Small intestine (tissue), 7 donors: ENCODE data around the gene CIAO1. TPM values are rescaled to one million over a fixed set of nuclear protein-coding genes. Genes with fewer than 3 reads are reported as not detected.
"Not testable (repeated sequence)": the region's sequence is repeated elsewhere in the genome, so short reads cannot be mapped to it uniquely, and the experiment has no call there.

ENCODE experiments used
- DNase-seq, 2 donors: peaks; one replicate each; pipeline versions ENCODE4 v3.0.0 to v3.0.0-alpha.2; 2013
- FAIRE-seq: peaks from 2 replicates; lab custom pipeline; 2012; peaks lifted over from hg19 to GRCh38; lab: Jason Lieb, UNC
- H3K27ac ChIP-seq, 3 donors: one replicate each; pipeline ENCODE4 v1.5.1; 2013; ENCODE audit warnings: low read length in 2 of 3, mild to moderate bottlenecking in 2 of 3, control low read depth in 1 of 3, inconsistent platforms in 1 of 3, low read depth in 1 of 3, moderate library complexity in 1 of 3
- H3K27me3 ChIP-seq, 3 donors: one replicate each; pipeline ENCODE4 v1.6.1; 2013; ENCODE audit warnings: low read length in 3 of 3, inconsistent platforms in 1 of 3; ENCODE audit not compliant: control insufficient read depth in 3 of 3, insufficient read depth in 3 of 3
- H3K36me3 ChIP-seq, 3 donors: one replicate each; pipeline ENCODE4 v1.6.1; 2013; ENCODE audit warnings: low read length in 3 of 3, inconsistent platforms in 1 of 3, low read depth in 1 of 3, mild to moderate bottlenecking in 1 of 3, moderate library complexity in 1 of 3; ENCODE audit not compliant: control insufficient read depth in 3 of 3, insufficient read depth in 2 of 3
- H3K4me1 ChIP-seq, 3 donors: one replicate each; pipeline ENCODE4 v1.6.1; 2013; ENCODE audit warnings: low read length in 2 of 3, inconsistent platforms in 1 of 3, low read depth in 1 of 3, mild to moderate bottlenecking in 1 of 3, moderate library complexity in 1 of 3; ENCODE audit not compliant: control insufficient read depth in 3 of 3, insufficient read depth in 2 of 3
- H3K4me3 ChIP-seq, 3 donors: one replicate each; pipeline ENCODE4 v1.5.1; 2013; ENCODE audit warnings: low read length in 3 of 3, control low read depth in 1 of 3, inconsistent platforms in 1 of 3, low read depth in 1 of 3, mild to moderate bottlenecking in 1 of 3, moderate library complexity in 1 of 3
- H3K9me3 ChIP-seq, 2 donors: one replicate each; pipeline ENCODE4 v1.6.1; 2013; ENCODE audit warnings: low read depth in 1 of 2, low read length in 1 of 2; ENCODE audit not compliant: control insufficient read depth in 2 of 2, insufficient read depth in 1 of 2
- WGBS, 3 donors: extraction: QIAGEN DNeasy Blood & Tissue Kit; methylation state at CpG; one replicate each; pipeline ENCODE4 v1.1.7; 2013; 5-methylcytosine and 5-hydroxymethylcytosine counted together
- polyA plus RNA-seq, 4 donors: library from polyadenylated mRNA; stranded (reverse) in 3 of 4; unstranded in 1 of 4; fragments of 200-250 nt in 3 of 4; fragments of 120-200 nt in 1 of 4; gene quantifications; one replicate each; pipeline versions ENCODE4 v1.2.1 to v1.2.3, GENCODE V29; 2013
- donor health status: healthy with polysubstance abuse.
- donor health status: control.
- donor health status: control.
- donor health status: Bipolar disorder and iron deficiency.
- donor health status: healthy.

The CIAO1 gene
- polyA plus RNA-seq, 4 donors: 50.3 to 73.2 (median 56.6) TPM

DNA sequence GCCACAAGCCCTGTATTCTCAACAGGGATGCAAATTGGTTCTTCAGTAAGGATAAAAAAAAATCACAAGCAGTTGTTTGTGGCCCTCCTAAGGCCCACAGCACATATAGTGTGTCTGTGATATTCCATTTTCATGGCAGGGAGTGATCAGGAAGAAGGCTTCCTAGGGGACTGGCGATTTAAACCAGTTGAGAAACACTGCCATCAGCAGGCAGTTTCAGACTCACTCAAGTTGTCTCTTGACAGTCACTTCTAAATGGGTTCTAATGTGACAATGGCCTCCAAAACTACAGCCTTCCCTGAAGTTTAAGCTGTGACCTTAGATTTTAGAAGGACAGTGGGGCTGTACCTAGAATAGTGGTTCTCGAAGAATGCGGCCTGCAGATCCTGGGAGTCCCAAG is 6.0 kb downstream of the CIAO1 start:
- no peaks in the 10 kb centered on the region for H3K9me3 ChIP-seq
- H3K4me3 ChIP-seq: no peak overlapping the region
- H3K27ac ChIP-seq: no peak overlapping the region
- no peaks in the 10 kb centered on the region for H3K27me3 ChIP-seq
- FAIRE-seq (no peak), DNase-seq (no peak)
- peaks cover 0 to 7% (median 3%) of the 10 kb centered on the region in 3 donors for H3K4me1 ChIP-seq
- 89 to 95% (median 92%) methylated on average over 3 of the region's 3 CpGs for WGBS, 3 donors
- H3K36me3 ChIP-seq: peaks cover 15 to 61% (median 23%) of the 10 kb centered on the region in 3 donors

DNA sequence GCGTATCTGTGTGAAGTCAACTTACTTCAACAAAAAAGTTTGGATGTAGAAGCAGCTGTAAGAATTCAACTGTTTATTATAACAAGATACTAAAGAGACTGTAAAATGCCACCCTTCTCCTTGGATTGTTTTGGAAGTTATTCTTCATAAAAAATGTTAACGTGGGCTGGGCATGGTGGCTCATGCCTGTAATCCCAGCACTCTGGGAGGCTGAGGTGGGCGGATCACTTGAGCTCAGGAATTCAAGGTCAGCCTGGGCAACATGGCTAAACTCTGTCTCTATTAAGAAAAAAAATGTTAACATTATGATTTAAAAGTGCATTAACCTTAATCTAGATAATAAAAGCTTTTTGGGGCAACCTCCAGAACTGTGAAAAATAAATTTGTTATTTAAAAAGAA is 7.7 kb downstream of the CIAO1 start:
- WGBS, 3 donors: 73 to 77% (median 77%) methylated on average over 3 of the region's 3 CpGs
- H3K36me3 ChIP-seq: peaks cover 17 to 63% (median 34%) of the 10 kb centered on the region in 3 donors
- no peaks in the 10 kb centered on the region for H3K9me3 ChIP-seq
- FAIRE-seq (no peak), DNase-seq (no peak)
- no peaks in the 10 kb centered on the region for H3K27me3 ChIP-seq
- H3K4me1 ChIP-seq: no peaks in the 10 kb centered on the region
- no peak overlapping the region for H3K27ac ChIP-seq
- H3K4me3 ChIP-seq: no peak overlapping the region

DNA sequence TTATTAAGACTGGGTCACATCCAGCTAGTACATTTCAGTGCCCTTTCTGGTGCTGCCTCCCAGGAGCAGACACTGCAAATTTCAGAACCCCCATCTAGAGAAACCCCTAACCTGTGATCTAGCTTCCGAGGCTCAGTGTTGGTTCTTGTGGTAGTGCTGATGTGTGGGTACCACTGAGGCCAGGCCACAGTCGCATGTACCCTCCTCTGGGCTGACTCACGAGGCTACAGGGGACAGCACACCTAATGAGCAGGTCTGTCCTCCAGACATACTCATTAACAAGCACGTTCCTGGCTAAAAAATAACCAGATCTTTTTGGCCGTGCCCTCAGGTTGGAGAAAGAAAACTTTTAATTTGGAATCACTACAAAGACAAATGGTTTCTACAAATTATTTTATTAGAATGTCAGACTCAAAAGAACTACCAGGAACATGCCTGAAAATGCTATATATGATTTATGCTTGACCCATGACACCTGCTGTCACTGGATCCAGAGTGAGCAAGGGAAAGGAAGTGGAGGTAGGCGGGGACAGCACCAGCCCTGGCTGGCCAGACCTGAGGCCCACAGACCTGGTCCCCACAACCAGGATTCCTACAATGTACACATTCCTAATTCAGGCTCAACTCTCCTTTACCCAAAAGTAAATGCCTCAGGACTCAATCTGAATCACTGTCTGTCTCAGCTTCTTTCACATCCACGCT is 8.5 kb downstream of the CIAO1 start:
- peaks cover 17 to 63% (median 34%) of the 10 kb centered on the region in 3 donors for H3K36me3 ChIP-seq
- H3K27ac ChIP-seq: no peak overlapping the region
- WGBS, 3 donors: 73 to 78% (median 75%) methylated on average over 7 of the region's 7 CpGs
- FAIRE-seq (no peak), DNase-seq (no peak)
- H3K9me3 ChIP-seq: no peaks in the 10 kb centered on the region
- no peaks in the 10 kb centered on the region for H3K4me1 ChIP-seq
- no peak overlapping the region for H3K4me3 ChIP-seq
- H3K27me3 ChIP-seq: no peaks in the 10 kb centered on the region

DNA sequence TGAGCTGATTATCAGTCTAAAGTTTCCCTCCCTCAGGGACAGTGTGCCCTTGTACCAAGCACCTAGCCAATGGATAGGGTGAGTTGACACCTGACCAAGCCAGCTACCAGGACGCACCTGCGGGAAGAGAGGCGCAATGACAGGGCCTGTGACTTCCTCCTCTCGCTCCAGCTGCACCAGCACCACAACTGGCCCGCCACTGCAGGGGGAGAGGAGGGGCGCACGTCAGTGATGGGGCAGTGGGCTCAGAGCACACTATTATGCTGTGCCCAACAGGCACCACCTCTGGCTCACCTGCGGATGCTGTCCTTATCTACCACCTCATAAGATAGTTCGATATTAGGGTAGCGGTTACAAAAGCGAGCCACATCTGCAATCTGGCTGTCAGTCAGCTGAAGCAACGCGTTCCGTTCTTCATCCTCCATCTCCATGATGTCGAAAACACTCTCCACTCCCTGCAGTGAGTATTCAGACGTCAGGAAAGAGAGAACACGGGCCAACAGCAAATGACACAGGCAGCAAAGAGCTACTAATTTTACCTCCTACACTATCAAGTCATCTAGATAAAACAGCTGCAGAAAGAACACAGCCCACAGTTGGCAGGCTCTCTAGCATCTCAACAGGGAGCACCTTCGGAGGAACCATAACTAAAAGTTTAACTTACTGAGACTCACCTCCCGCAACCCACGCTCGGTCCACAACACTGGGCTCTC is 10.9 kb downstream of the CIAO1 start:
- DNase-seq: no peak
- Histone ChIP-seq H3K4me1 (no peaks in the 10 kb centered on the region), H3K4me3 (no peak overlapping the region), H3K27me3 (no peaks in the 10 kb centered on the region), H3K9me3 (no peaks in the 10 kb centered on the region), H3K36me3 (peaks cover 17 to 72% (median 32%) of the 10 kb centered on the region in 3 donors), H3K27ac (no peak overlapping the region)
- no peak for FAIRE-seq
- 96 to 97% (median 96%) methylated on average over 20 to 21 of the region's 21 CpGs for WGBS, 3 donors

DNA sequence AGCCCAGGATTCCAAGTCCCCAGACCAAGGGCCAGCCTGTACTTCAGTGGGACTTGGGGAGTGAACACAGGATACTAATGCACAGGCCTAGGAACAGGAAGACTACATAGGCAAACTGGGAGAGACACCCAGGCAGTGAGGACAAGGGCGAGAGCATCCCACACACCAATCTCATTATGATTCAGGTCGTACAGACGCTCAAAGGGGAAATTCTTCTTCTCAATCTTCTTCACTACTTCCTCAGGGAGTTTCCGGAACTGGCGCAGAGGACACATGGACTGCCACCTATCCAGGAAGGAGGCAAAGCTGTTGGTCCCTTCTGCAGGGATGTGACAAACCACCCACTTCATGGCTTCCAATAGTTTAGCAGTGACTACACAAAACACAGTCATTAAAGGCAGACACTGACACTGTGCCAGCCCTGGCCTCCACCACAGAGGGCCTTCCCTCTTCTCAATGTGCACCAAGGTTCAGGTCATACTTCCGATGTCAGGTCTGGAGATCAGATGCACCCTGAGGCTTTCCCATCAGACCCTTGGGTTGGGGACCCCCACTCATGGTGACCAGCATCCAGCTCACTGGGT is 21.3 kb downstream of the CIAO1 start:
- H3K9me3 ChIP-seq: no peaks in the 10 kb centered on the region
- DNase-seq: no peak
- FAIRE-seq: no peak
- no peaks in the 10 kb centered on the region for H3K4me1 ChIP-seq
- no peak overlapping the region for H3K4me3 ChIP-seq
- H3K27me3 ChIP-seq: no peaks in the 10 kb centered on the region
- H3K36me3 ChIP-seq: peaks cover 45 to 90% (median 75%) of the 10 kb centered on the region in 3 donors
- 83 to 86% (median 85%) methylated on average over 6 of the region's 6 CpGs for WGBS, 3 donors
- no peak overlapping the region for H3K27ac ChIP-seq

DNA sequence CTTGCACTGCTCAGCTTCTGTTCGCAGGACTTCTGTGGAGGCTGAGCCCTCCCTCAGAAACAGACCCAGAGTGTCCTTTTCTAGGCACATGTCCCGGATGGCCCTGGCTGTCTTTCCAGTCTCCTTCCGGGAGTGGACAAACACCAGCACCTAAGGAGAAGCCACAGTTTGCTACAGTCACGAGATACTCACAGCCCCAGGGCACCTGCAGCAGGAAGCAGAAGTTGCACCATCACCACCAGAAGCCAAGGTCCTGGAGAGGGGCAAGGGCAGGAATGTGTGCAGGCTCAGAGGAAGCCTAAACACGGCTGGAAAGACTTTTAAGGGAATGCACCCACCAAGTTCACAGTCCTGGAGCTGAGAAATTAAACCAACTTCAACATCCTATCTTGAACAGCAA is 25.7 kb downstream of the CIAO1 start:
- no peak for DNase-seq
- no peaks in the 10 kb centered on the region for H3K27me3 ChIP-seq
- H3K4me3 ChIP-seq: no peak overlapping the region
- FAIRE-seq: no peak
- no peaks in the 10 kb centered on the region for H3K4me1 ChIP-seq
- H3K36me3 ChIP-seq: peaks cover 47 to 77% (median 70%) of the 10 kb centered on the region in 3 donors
- no peak overlapping the region for H3K27ac ChIP-seq
- WGBS, 3 donors: 94% methylated on average over 5 of the region's 5 CpGs
- no peaks in the 10 kb centered on the region for H3K9me3 ChIP-seq

DNA sequence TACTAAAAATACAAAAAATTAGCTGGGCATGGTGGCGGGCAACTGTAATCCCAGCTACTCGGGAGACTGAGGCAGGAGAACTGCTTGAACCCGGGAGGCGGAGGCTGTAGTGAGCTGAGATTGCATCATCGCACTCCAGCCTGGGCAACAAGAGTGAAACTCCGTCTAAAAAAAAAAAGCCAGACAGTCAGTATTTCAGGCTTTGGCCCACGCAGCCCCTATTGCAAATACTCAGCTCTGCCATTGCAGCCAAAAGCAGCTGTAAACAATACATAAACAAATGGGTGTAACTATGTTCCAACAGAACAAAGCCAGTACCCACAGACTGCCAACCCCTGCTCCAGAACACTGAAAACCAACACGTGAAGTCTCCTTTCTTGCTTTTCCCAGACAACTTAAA is 28.2 kb downstream of the CIAO1 start:
- not testable (repeated sequence) for FAIRE-seq
- 88 to 95% (median 90%) methylated on average over 8 of the region's 8 CpGs for WGBS, 3 donors
- H3K36me3 ChIP-seq: peaks cover 53 to 70% (median 68%) of the 10 kb centered on the region in 3 donors

DNA sequence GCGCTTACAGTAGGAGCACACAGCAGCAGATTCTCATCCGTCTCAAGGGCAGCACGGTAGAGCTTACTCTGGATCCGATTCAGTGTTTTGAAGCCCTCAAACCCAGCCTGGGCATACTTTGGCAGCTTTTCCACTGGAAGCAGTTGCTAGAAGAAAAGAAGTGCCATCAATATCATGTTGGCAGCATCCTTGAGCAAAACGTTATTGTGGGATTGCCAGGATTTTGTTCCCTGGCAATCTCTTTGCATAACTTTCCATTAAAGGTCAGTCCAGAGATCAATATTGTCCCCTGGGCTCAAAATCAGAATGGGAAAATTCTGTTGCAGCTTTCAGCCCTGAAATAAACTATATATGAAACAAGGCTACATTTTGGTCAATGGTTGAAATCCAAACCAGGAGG is 30.9 kb downstream of the CIAO1 start:
- peaks cover 48 to 65% (median 55%) of the 10 kb centered on the region in 3 donors for H3K36me3 ChIP-seq
- no peak for FAIRE-seq

More for the DNA sequence above, 28.2 kb downstream of the CIAO1 start:
- not testable (repeated sequence) for H3K9me3 ChIP-seq, H3K4me1 ChIP-seq, DNase-seq, H3K27me3 ChIP-seq, H3K4me3 ChIP-seq, H3K27ac ChIP-seq

More for the DNA sequence above, 30.9 kb downstream of the CIAO1 start:
- Histone ChIP-seq H3K9me3 (no peaks in the 10 kb centered on the region), H3K4me1 (no peaks in the 10 kb centered on the region), H3K27ac (no peak overlapping the region), H3K4me3 (no peak overlapping the region), H3K27me3 (no peaks in the 10 kb centered on the region)
- 86 to 88% (median 86%) methylated on average over 5 of the region's 5 CpGs for WGBS, 3 donors
- DNase-seq: no peak
